Pericardium fibroblast (primary cell): ENCODE data around the gene TCEAL8. TPM values are rescaled to one million over a fixed set of nuclear protein-coding genes. Genes with fewer than 3 reads are reported as not detected.

Experiments used
- total RNA-seq: library from RNA; depleted of rRNA; stranded (reverse); fragments of >200 nt; gene quantifications from 2 replicates; pipeline ENCODE4 v1.2.3, GENCODE V29; 2015

The TCEAL8 gene
- 96.3 and 111 TPM in 2 replicates for total RNA-seq

GRCh38 chrX:103254921-103255493 lies at the start of gene TCEAL8:
Gene TCEAL8, minus strand, starts transcription at chrX:103255155. Its CDS starts 1,176 bp downstream, at chrX:103253979.

GRCh38 chrX:103276581-103277002 lies 21.6 kb upstream of the TCEAL8 start, which contains the start of gene TCEAL5:
Gene TCEAL5, minus strand, starts transcription at chrX:103276750. Its CDS starts 2,187 bp downstream, at chrX:103274563.

GRCh38 chrX:103214870-103215424 lies 40.0 kb downstream of the TCEAL8 start, which contains the start of gene BEX4:
Gene BEX4, plus strand, starts transcription at chrX:103215108. Its CDS starts 1,046 bp downstream, at chrX:103216154.

Other genes starting within 250 kb of the TCEAL8 start
- 3.2 TPM in 1 of 2 replicates, not detected in the other for gene BEX1, start 191.0 kb downstream of the TCEAL8 start, total RNA-seq
- gene NXF3, start 162.0 kb downstream of the TCEAL8 start, total RNA-seq: not detected in 2 replicates
- gene BEX4, start 40.0 kb downstream of the TCEAL8 start, total RNA-seq: 6.4 and 21.0 TPM in 2 replicates
- gene TCEAL5, start 21.6 kb upstream of the TCEAL8 start, total RNA-seq: not detected in 2 replicates
- gene BEX2, start 55.8 kb upstream of the TCEAL8 start, total RNA-seq: 1.5 and 3.2 TPM in 2 replicates
- 10.0 and 28.6 TPM in 2 replicates for gene TCEAL7, start 75.1 kb upstream of the TCEAL8 start, total RNA-seq
- gene TCEAL9, start 101.4 kb upstream of the TCEAL8 start, total RNA-seq: 152 and 188 TPM in 2 replicates
- 267 and 290 TPM in 2 replicates for gene BEX3, start 121.4 kb upstream of the TCEAL8 start, total RNA-seq